ENCODE results near the gene GRAMD2A. TPM values are rescaled to one million over a fixed set of nuclear protein-coding genes. Genes with fewer than 3 reads are reported as not detected.
A peak's percentile ranks its signal among the peaks of the same experiment; 100 is the strongest.

The GRAMD2A gene
- total RNA-seq, 6 donors from 2014 or later = 26.7 to 52.4 (median 32.9) TPM

- peak overlapping the region; percentile 14 to 84 (median 29) for H3K27ac ChIP-seq
- ATAC-seq (ENCODE audit: low FRiP score in 2 of 2) (no peak), DNase-seq (peak in 1 of 2 donors; percentile 3)
- H3K4me3 ChIP-seq = no peak overlapping the region
- 83 to 90% methylated on average over 8 of the region's 8 CpGs for WGBS, 2 donors
- H3K9me3 ChIP-seq = no peaks in the 10 kb centered on the region
- H3K27me3 ChIP-seq = no peaks in the 10 kb centered on the region
- no peak for TF ChIP-seq POLR2A (IDR thresholded peaks at IDR 0.05)
- no peak for TF ChIP-seq POLR2AphosphoS5 (IDR thresholded peaks at IDR 0.05)
- TF ChIP-seq EP300 (IDR thresholded peaks at IDR 0.05) = no peak
- TF ChIP-seq, protein P1, sequence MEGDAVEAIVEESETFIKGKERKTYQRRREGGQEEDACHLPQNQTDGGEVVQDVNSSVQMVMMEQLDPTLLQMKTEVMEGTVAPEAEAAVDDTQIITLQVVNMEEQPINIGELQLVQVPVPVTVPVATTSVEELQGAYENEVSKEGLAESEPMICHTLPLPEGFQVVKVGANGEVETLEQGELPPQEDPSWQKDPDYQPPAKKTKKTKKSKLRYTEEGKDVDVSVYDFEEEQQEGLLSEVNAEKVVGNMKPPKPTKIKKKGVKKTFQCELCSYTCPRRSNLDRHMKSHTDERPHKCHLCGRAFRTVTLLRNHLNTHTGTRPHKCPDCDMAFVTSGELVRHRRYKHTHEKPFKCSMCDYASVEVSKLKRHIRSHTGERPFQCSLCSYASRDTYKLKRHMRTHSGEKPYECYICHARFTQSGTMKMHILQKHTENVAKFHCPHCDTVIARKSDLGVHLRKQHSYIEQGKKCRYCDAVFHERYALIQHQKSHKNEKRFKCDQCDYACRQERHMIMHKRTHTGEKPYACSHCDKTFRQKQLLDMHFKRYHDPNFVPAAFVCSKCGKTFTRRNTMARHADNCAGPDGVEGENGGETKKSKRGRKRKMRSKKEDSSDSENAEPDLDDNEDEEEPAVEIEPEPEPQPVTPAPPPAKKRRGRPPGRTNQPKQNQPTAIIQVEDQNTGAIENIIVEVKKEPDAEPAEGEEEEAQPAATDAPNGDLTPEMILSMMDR (IDR thresholded peaks at IDR 0.05) = no peak
- H3K36me3 ChIP-seq = peaks cover 2 to 8% (median 6%) of the 10 kb centered on the region in 4 donors
- peaks cover 8 to 43% (median 19%) of the 10 kb centered on the region in 4 donors for H3K4me1 ChIP-seq
Measured at GRCh38 chr15:72193836-72194396, 3.7 kb downstream of the GRAMD2A start.

DNA sequence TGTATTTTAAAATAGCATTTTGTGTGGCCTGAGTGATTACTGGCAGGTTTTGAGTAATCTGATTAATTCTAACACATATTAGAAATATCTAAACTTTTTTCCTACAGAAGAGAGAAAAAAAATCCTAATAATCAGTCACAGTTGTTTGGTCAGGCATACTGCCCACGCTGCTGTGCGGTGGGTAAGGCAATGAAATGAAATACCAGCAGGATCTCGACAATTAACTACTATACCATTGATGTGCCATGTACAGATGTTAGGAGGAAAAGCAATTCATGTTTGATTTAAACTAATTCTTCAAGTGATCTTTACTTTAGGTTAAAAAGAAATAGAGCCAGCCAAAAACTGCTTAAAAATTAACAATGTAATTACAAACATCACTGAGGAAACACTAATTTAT lies 5.2 kb downstream of the GRAMD2A start:
- H3K27ac ChIP-seq = no peak overlapping the region
- no peaks in the 10 kb centered on the region for H3K9me3 ChIP-seq
- DNase-seq (no peak), ATAC-seq (ENCODE audit: low FRiP score in 2 of 2) (no peak)
- no peak overlapping the region for H3K4me3 ChIP-seq
- H3K4me1 ChIP-seq = peaks cover 4 to 28% (median 12%) of the 10 kb centered on the region in 4 donors
- 69% methylated on average over 3 of the region's 3 CpGs for WGBS, 2 donors
- H3K36me3 ChIP-seq = no peaks in the 10 kb centered on the region
- H3K27me3 ChIP-seq = no peaks in the 10 kb centered on the region
- TF ChIP-seq POLR2A (IDR thresholded peaks at IDR 0.05) (no peak), POLR2AphosphoS5 (IDR thresholded peaks at IDR 0.05) (no peak), EP300 (IDR thresholded peaks at IDR 0.05) (no peak)
- TF ChIP-seq, protein P1 (IDR thresholded peaks at IDR 0.05) = no peak

DNA sequence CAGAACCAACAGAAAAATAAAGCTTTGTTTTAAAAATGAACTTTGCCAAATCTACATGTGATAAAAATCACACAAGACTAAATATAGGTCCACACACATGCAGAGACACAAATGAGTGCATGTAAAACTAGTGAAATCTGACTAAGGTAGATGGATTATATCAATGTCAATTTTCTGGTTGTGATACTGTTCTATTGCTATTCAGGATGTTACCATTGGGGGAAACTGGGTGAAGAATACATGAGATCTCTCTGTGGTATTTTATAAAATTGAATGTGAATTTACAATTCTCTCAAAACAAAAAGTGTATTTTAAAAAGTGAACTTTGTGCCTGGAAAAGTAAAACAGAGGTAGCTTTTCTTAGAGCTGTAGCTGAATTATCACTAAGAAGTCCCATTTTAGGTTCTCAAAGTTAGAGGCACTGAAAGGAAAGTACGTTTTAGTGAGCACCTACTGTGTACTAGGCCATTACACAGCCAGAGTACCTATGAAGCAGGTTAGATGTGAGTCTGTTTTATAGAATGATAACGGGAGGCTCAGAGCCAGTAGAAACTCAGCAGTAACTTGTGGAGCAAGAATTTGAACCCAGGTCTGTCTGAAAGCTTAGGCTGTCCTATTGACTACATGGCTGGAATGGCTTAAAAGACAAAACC lies 8.2 kb downstream of the GRAMD2A start:
- TF ChIP-seq, protein P1 (IDR thresholded peaks at IDR 0.05) = no peak
- no peak for TF ChIP-seq EP300 (IDR thresholded peaks at IDR 0.05)
- TF ChIP-seq POLR2A (IDR thresholded peaks at IDR 0.05) = no peak
- TF ChIP-seq POLR2AphosphoS5 (IDR thresholded peaks at IDR 0.05) = no peak
- Histone ChIP-seq H3K4me3 (no peak overlapping the region), H3K27ac (no peak overlapping the region), H3K36me3 (no peaks in the 10 kb centered on the region), H3K9me3 (no peaks in the 10 kb centered on the region), H3K27me3 (peaks cover 0 to under 1% (median under 1%) of the 10 kb centered on the region in 4 donors), H3K4me1 (peaks cover 0 to 5% (median 1%) of the 10 kb centered on the region in 4 donors)
- no peak for ATAC-seq (ENCODE audit: low FRiP score in 2 of 2)
- no peak for DNase-seq
- WGBS, 2 donors = 88 to 89% methylated on average over 2 of the region's 2 CpGs

GRCh38 chr15:72184165-72184811 lies 13.3 kb downstream of the GRAMD2A start:
- TF ChIP-seq, protein P1 (IDR thresholded peaks at IDR 0.05) = no peak
- TF ChIP-seq EP300 (IDR thresholded peaks at IDR 0.05) (no peak), POLR2AphosphoS5 (IDR thresholded peaks at IDR 0.05) (peak in 1 of 2 donors; percentile 28), POLR2A (IDR thresholded peaks at IDR 0.05) (peak in 1 of 4 donors; percentile 72)
- WGBS, 2 donors = 11 to 12% methylated on average over 12 to 32 of the region's 34 CpGs
- H3K4me1 ChIP-seq = peaks cover 0 to 27% (median 20%) of the 10 kb centered on the region in 4 donors
- no peaks in the 10 kb centered on the region for H3K9me3 ChIP-seq
- peak overlapping the region in 3 of 4 donors; percentile 18 to 30 (median 30) for H3K4me3 ChIP-seq
- ATAC-seq (ENCODE audit: low FRiP score in 2 of 2) (peak; percentile 82 to 92), DNase-seq (peak; percentile 84 to 92)
- peak overlapping the region; percentile 65 to 89 (median 77) for H3K27ac ChIP-seq
- no peaks in the 10 kb centered on the region for H3K36me3 ChIP-seq
- peaks cover 0 to 5% (median 1%) of the 10 kb centered on the region in 4 donors for H3K27me3 ChIP-seq

All from upper lobe of left lung (tissue), 6 donors.